HCT116 (cell line): ENCODE results near the gene PRICKLE2. TPM values are rescaled to one million over a fixed set of nuclear protein-coding genes. Genes with fewer than 3 reads are reported as not detected.

Experiments
- ATAC-seq: fragments of 200-7000 bp; cut with Tn5 transposase; 2 replicates; pipeline ENCODE4 v1.9.1; 2020; ENCODE audit warnings: mild to moderate bottlenecking, moderate library complexity
- BruUV-seq: library from RNA; stranded (reverse); fragments of 400-500 nt; replicated peaks from 2 replicates; lab custom pipeline; 2021; lab: Mats Ljungman, UMichigan
- CTCF ChIA-PET: fragments of 300-600 bp; sonication (Branson Sonifier 250); formaldehyde crosslinking; loops from one replicate; lab custom pipeline; 2021; ENCODE audit warnings: antibody characterized with exemption; lab: Charles Lee
- POLR2A ChIA-PET: fragments of 300-600, 350-600 bp; sonication (Branson Sonifier 250); formaldehyde crosslinking; loops from one replicate; lab custom pipeline; 2021; ENCODE audit warnings: antibody characterized with exemption; lab: Charles Lee
- RAD21 ChIA-PET, 2 experiments: fragments of 300-600 bp; sonication (Branson Sonifier 250); formaldehyde crosslinking; loops; one replicate each; lab custom pipeline; 2023; ENCODE audit warnings: low total read pairs in 2 of 2; ENCODE audit not compliant: uncharacterized antibody in 2 of 2, unreplicated experiment in 2 of 2, low non-redundant PET in 1 of 2; lab: Charles Lee
- DNase-seq: peaks from one replicate; pipeline ENCODE4 v3.0.0-alpha.2; 2010; ENCODE audit warnings: low read depth, low spot score
- H2AFZ ChIP-seq: fragments of 200-600 bp; shearing (Covaris generic), sonication (generic); 2 replicates; pipeline ENCODE4 v1.6.1; 2017; ENCODE audit warnings: low read depth, mixed run types, mixed read lengths, antibody characterized with exemption, low read length; ENCODE audit not compliant: poor library complexity, severe bottlenecking
- H3K27ac ChIP-seq: 2 replicates; pipeline ENCODE4 v1.5.1; 2012; ENCODE audit warnings: low read depth, low read length
- H3K27me3 ChIP-seq: fragments of 200-600 bp; sonication (generic); 2 replicates; pipeline ENCODE4 v1.6.1; 2016; ENCODE audit warnings: mixed run types, low read length, mixed read lengths; ENCODE audit not compliant: insufficient read depth
- H3K36me3 ChIP-seq, 2 experiments: fragments of 200-500 bp in 1 of 2; fragments of 200-600 bp in 1 of 2; sonication (Bioruptor generic) in 1 of 2; sonication (generic) in 1 of 2; 2 replicates each; pipeline versions ENCODE4 v1.5.1 to v1.6.1; 2014 to 2016; ENCODE audit warnings: low read length in 2 of 2, inconsistent platforms in 1 of 2, mixed read lengths in 1 of 2, mixed run types in 1 of 2; ENCODE audit not compliant: insufficient read depth in 2 of 2, control insufficient read depth in 1 of 2
- H3K4me1 ChIP-seq, 2 experiments: fragments of 200-600 bp in 1 of 2; sonication (generic) in 1 of 2; 2 replicates each; pipeline versions ENCODE4 v1.5.1 to v1.6.1; 2012 to 2017; ENCODE audit warnings: low read length in 2 of 2, inconsistent platforms in 1 of 2, mild to moderate bottlenecking in 1 of 2, mixed read lengths in 1 of 2, mixed run types in 1 of 2, moderate library complexity in 1 of 2; ENCODE audit not compliant: insufficient read depth in 2 of 2, control insufficient read depth in 1 of 2
- H3K4me2 ChIP-seq: fragments of 200-600 bp; sonication (generic); 2 replicates; pipeline ENCODE4 v1.6.1; 2017; ENCODE audit warnings: mixed run types, low read length, mixed read lengths
- H3K4me3 ChIP-seq, 2 experiments: fragments of 200-600 bp in 1 of 2; sonication (generic) in 1 of 2; replicated peaks in 1 of 2; 2 replicates each; pipeline ENCODE4 v1.5.1; 2011 to 2016; ENCODE audit warnings: low read length in 2 of 2, control low read depth in 1 of 2, low read depth in 1 of 2, mild to moderate bottlenecking in 1 of 2, mixed read lengths in 1 of 2, mixed run types in 1 of 2
- H3K79me2 ChIP-seq: fragments of 200-600 bp; sonication (generic); 2 replicates; pipeline ENCODE4 v1.6.1; 2017; ENCODE audit warnings: mild to moderate bottlenecking, mixed run types, low read length, moderate library complexity, mixed read lengths; ENCODE audit not compliant: insufficient read depth
- H3K9ac ChIP-seq: fragments of 200-600 bp; sonication (generic); 2 replicates; pipeline ENCODE4 v1.6.1; 2016; ENCODE audit warnings: low read length, mixed read lengths
- H3K9me2 ChIP-seq: fragments of 200-600 bp; sonication (generic), shearing (Covaris generic); 2 replicates; pipeline ENCODE4 v1.6.1; 2017; ENCODE audit warnings: mixed run types, mild to moderate bottlenecking, moderate library complexity; ENCODE audit not compliant: insufficient read depth
- H3K9me3 ChIP-seq, 2 experiments: fragments of 200-500 bp in 1 of 2; fragments of 200-600 bp in 1 of 2; sonication (Bioruptor generic) in 1 of 2; sonication (generic) in 1 of 2; 2 replicates each; pipeline ENCODE4 v1.6.1; 2014 to 2017; ENCODE audit warnings: low read length in 2 of 2, mixed read lengths in 2 of 2, inconsistent platforms in 1 of 2, low read depth in 1 of 2, mild to moderate bottlenecking in 1 of 2, mixed run types in 1 of 2, moderate library complexity in 1 of 2; ENCODE audit not compliant: control insufficient read depth in 1 of 2, insufficient read depth in 1 of 2
- H4K20me1 ChIP-seq: fragments of 200-600 bp; sonication (generic), shearing (Covaris generic); 2 replicates; pipeline ENCODE4 v1.6.1; 2017; ENCODE audit warnings: mixed run types, mild to moderate bottlenecking, moderate library complexity; ENCODE audit not compliant: insufficient read depth
- CBX3 ChIP-seq: IDR thresholded peaks from 2 replicates; pipeline ENCODE4 v1.6.1; 2012; ENCODE audit warnings: low read depth
- CEBPB ChIP-seq: IDR thresholded peaks from 2 replicates; pipeline ENCODE4 v1.6.1; 2012; ENCODE audit warnings: low read depth
- EZH2 ChIP-seq: fragments of 200-600 bp; sonication (generic); IDR thresholded peaks from 2 replicates; pipeline ENCODE4 v1.6.1; 2017; ENCODE audit warnings: antibody characterized with exemption, mixed run types
- EZH2phosphoT487 ChIP-seq: fragments of 200-600 bp; IDR thresholded peaks from 2 replicates; pipeline ENCODE4 v1.6.1; 2018; ENCODE audit warnings: antibody characterized with exemption, borderline replicate concordance
- FOSL1 ChIP-seq: IDR thresholded peaks from 2 replicates; pipeline ENCODE4 v1.6.1; 2012; ENCODE audit warnings: low read depth
- JUND ChIP-seq: IDR thresholded peaks from 2 replicates; pipeline ENCODE4 v1.6.1; 2012
- MAX ChIP-seq: IDR thresholded peaks from 2 replicates; pipeline ENCODE4 v1.6.1; 2012
- POLR2AphosphoS5 ChIP-seq: IDR thresholded peaks from 2 replicates; pipeline ENCODE4 v1.6.1; 2011; ENCODE audit warnings: mild to moderate bottlenecking, low read depth, low read length, moderate library complexity
- SIN3A ChIP-seq: IDR thresholded peaks from 2 replicates; pipeline ENCODE4 v1.6.1; 2012; ENCODE audit warnings: low read depth
- SP1 ChIP-seq: IDR thresholded peaks from 2 replicates; pipeline ENCODE4 v1.6.1; 2012; ENCODE audit warnings: low read depth
- TCF7L2 ChIP-seq: IDR thresholded peaks from 2 replicates; pipeline ENCODE4 v1.7.0; 2011; ENCODE audit warnings: borderline replicate concordance, inconsistent platforms; ENCODE audit not compliant: insufficient read depth, insufficient read length; ENCODE audit errors: extremely low read depth
- YY1 ChIP-seq: IDR thresholded peaks from 2 replicates; pipeline ENCODE4 v1.6.1; 2011; ENCODE audit warnings: low read length, low read depth, moderate library complexity, mild to moderate bottlenecking; ENCODE audit not compliant: insufficient replicate concordance; ENCODE audit errors: extremely low read depth
- ZBTB33 ChIP-seq: IDR thresholded peaks from 2 replicates; pipeline ENCODE4 v1.6.1; 2011; ENCODE audit warnings: mild to moderate bottlenecking, low read length, moderate library complexity; ENCODE audit not compliant: insufficient replicate concordance; ENCODE audit errors: extremely low read depth
- ZNF274 ChIP-seq: fragments of 200-500 bp; sonication (Bioruptor generic); IDR thresholded peaks from 2 replicates; pipeline ENCODE4 v1.6.1; 2014; ENCODE audit warnings: mild to moderate bottlenecking, low read depth, low read length, inconsistent platforms
- intact Hi-C: fragments of 100-400 bp; cut with micrococcal nuclease; formaldehyde crosslinking; loops from 2 replicates; pipeline ENCODE4 v1.10.0; 2022
- total RNA-seq: library from RNA; stranded (reverse); gene quantifications from one replicate; pipeline ENCODE4 v1.2.1, GENCODE V29; 2021; ENCODE audit not compliant: unreplicated experiment

Gene PRICKLE2
- total RNA-seq, 1 experiment from 2014 or later = 0.05 TPM

- POLR2A ChIA-PET = no interaction called here
These were observed 1.5 kb upstream of the PRICKLE2 start for GRCh38 chr3:64226730-64227129.

More at GRCh38 chr3:64226730-64227129, 1.5 kb upstream of the PRICKLE2 start:
- DNase-seq = no peak
- no TSS peak for BruUV-seq
- RAD21 ChIA-PET = no interaction called here
- Histone ChIP-seq H3K4me1 (no peaks in the 10 kb centered on the region), H3K4me3 (no peak overlapping the region), H3K27me3 (peaks cover 22% of the 10 kb centered on the region)
- ATAC-seq = no peak
- intact Hi-C loops = no loop called here
- TF ChIP-seq ZNF274 (no peak), ZBTB33 (no peak), EZH2phosphoT487 (no peak), CBX3 (no peak), YY1 (no peak), MAX (no peak), EZH2 (no peak), JUND (no peak), SP1 (no peak), TCF7L2 (no peak), CEBPB (no peak), POLR2AphosphoS5 (no peak), FOSL1 (no peak), SIN3A (no peak)
- TF ChIP-seq, all 23 proteins: peak for 0
- Histone ChIP-seq H4K20me1 (no peaks in the 10 kb centered on the region), H3K36me3 (no peaks in the 10 kb centered on the region), H3K9me3 (no peaks in the 10 kb centered on the region), H3K4me2 (no peak overlapping the region), H3K9ac (no peak overlapping the region), H3K27ac (no peak overlapping the region), H3K79me2 (no peaks in the 10 kb centered on the region), H3K9me2 (no peaks in the 10 kb centered on the region), H2AFZ (no peak overlapping the region)
- CTCF ChIA-PET = no interaction called here
